Spleen (tissue), 7 donors: ENCODE results near the gene NKTR.

ENCODE experiments used
- CTCF ChIP-seq, 11 experiments: fragments of 200-600 bp in 7 of 11; fragments of 450-650 bp in 4 of 11; sonication (generic) in 4 of 11; IDR thresholded peaks in 8 of 11; conservative IDR thresholded peaks in 3 of 11; 1 replicate in 7 of 11; 2 replicates in 4 of 11; pipeline versions ENCODE4 v1.4.0 to v1.8.0; 2016 to 2021; ENCODE audit warnings: antibody characterized with exemption in 11 of 11, inconsistent platforms in 4 of 11, mild to moderate bottlenecking in 1 of 11
- POLR2AphosphoS5 ChIP-seq, 3 donors: sonication (generic); formaldehyde crosslinking; IDR thresholded peaks; one replicate each; pipeline ENCODE4 v1.5.1; 2017; ENCODE audit warnings: antibody characterized with exemption in 3 of 3
- donor health status: DM: no; HTN: no; CAD: no; lungs with moderate emphysema.
- donor health status: DM: no; HTN: no; CAD: no.
- donor health status: DM: no; HTN: no; CAD: no.

GRCh38 chr3:42552830-42553229 lies 47.7 kb upstream of the NKTR start:
- TF ChIP-seq CTCF (IDR thresholded peaks at IDR 0.05 in 8 of 11, conservative IDR thresholded peaks at IDR 0.05 in 3 of 11) (no peak), POLR2AphosphoS5 (IDR thresholded peaks at IDR 0.05) (no peak)
